Uterus (tissue), 2 donors: Measurements from ENCODE around the gene LRCH3.

Source experiments
- POLR2A ChIP-seq, 2 donors: fragments of 450-650 bp; IDR thresholded peaks; one replicate each; pipeline ENCODE4 v1.6.1; 2016; ENCODE audit warnings: antibody characterized with exemption in 2 of 2, mild to moderate bottlenecking in 1 of 2, moderate library complexity in 1 of 2
- TF ChIP-seq, protein P1 (sequence below), 4 experiments: fragments of 200-600 bp in 2 of 4; fragments of 450-650 bp in 2 of 4; sonication (generic) in 2 of 4; IDR thresholded peaks; one replicate each; pipeline ENCODE4 v1.5.1; 2016 to 2019; ENCODE audit warnings: antibody characterized with exemption in 4 of 4, mild to moderate bottlenecking in 2 of 4, moderate library complexity in 1 of 4

DNA sequence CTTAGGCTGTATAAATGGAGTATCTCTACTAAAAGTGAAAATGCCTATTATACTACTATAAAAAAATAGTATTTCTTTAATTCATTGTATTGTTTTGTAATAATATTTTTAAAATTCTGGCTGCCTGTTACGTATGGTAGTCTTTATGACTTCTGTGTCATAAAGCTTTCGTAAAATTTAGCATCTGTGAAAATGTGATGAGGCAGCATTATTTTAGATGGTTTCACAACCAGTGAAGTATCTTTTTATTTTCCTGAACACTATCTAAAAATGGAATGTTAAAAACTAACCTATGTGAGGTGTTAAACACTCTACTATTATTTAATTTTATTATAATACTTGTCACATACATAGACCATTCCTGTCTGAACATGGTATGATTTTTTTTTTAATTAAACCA lies 46.2 kb downstream of the LRCH3 start:
- TF ChIP-seq, protein P1, sequence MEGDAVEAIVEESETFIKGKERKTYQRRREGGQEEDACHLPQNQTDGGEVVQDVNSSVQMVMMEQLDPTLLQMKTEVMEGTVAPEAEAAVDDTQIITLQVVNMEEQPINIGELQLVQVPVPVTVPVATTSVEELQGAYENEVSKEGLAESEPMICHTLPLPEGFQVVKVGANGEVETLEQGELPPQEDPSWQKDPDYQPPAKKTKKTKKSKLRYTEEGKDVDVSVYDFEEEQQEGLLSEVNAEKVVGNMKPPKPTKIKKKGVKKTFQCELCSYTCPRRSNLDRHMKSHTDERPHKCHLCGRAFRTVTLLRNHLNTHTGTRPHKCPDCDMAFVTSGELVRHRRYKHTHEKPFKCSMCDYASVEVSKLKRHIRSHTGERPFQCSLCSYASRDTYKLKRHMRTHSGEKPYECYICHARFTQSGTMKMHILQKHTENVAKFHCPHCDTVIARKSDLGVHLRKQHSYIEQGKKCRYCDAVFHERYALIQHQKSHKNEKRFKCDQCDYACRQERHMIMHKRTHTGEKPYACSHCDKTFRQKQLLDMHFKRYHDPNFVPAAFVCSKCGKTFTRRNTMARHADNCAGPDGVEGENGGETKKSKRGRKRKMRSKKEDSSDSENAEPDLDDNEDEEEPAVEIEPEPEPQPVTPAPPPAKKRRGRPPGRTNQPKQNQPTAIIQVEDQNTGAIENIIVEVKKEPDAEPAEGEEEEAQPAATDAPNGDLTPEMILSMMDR (IDR thresholded peaks at IDR 0.05), result no peak
- no peak for TF ChIP-seq POLR2A (IDR thresholded peaks at IDR 0.05)
